Lung (tissue), 12 donors: ENCODE data around the gene MED19. TPM values are rescaled to one million over a fixed set of nuclear protein-coding genes. Genes with fewer than 3 reads are reported as not detected.

ENCODE experiments used
- ATAC-seq: fragments of 200-7000 bp; cut with Tn5 transposase; one replicate; pipeline ENCODE4 v1.9.1; 2020; ENCODE audit warnings: moderate number of reproducible peaks; ENCODE audit not compliant: insufficient read depth, low FRiP score
- DNase-seq, 3 donors: peaks; one replicate each; pipeline ENCODE4 v3.0.0-alpha.2; 2013 to 2017
- H3K27ac ChIP-seq, 2 donors: one replicate each; pipeline ENCODE4 v1.5.1; 2013; ENCODE audit warnings: mild to moderate bottlenecking in 2 of 2, moderate library complexity in 2 of 2, control low read depth in 1 of 2, inconsistent platforms in 1 of 2, low read depth in 1 of 2, low read length in 1 of 2
- H3K27me3 ChIP-seq, 3 donors: one replicate each; pipeline ENCODE4 v1.5.1; 2013; ENCODE audit warnings: low read length in 2 of 3; ENCODE audit not compliant: control insufficient read depth in 3 of 3, insufficient read depth in 3 of 3
- H3K36me3 ChIP-seq, 4 donors: one replicate each; pipeline ENCODE4 v1.5.1; 2013; ENCODE audit warnings: low read length in 4 of 4, mild to moderate bottlenecking in 1 of 4, moderate library complexity in 1 of 4; ENCODE audit not compliant: control insufficient read depth in 4 of 4, insufficient read depth in 4 of 4
- H3K4me1 ChIP-seq, 5 donors: one replicate each; pipeline ENCODE4 v1.5.1; 2013; ENCODE audit warnings: low read length in 5 of 5, mild to moderate bottlenecking in 2 of 5, moderate library complexity in 1 of 5; ENCODE audit not compliant: control insufficient read depth in 5 of 5, insufficient read depth in 5 of 5
- H3K4me3 ChIP-seq: one replicate; pipeline ENCODE4 v1.5.1; 2013; ENCODE audit warnings: mild to moderate bottlenecking, control low read depth, moderate library complexity
- H3K9ac ChIP-seq, 2 donors: one replicate each; pipeline ENCODE4 v1.5.1; 2013; ENCODE audit warnings: low read length in 2 of 2, control low read depth in 1 of 2; ENCODE audit not compliant: insufficient read depth in 1 of 2
- H3K9me3 ChIP-seq, 4 donors: one replicate each; pipeline ENCODE4 v1.5.1; 2013; ENCODE audit warnings: low read length in 3 of 4, mild to moderate bottlenecking in 1 of 4, moderate library complexity in 1 of 4; ENCODE audit not compliant: control insufficient read depth in 4 of 4, insufficient read depth in 3 of 4
- CTCF ChIP-seq: IDR thresholded peaks from 2 replicates; pipeline ENCODE4 v1.5.1; 2012; ENCODE audit warnings: mild to moderate bottlenecking; ENCODE audit errors: control extremely low read depth, extremely low read depth
- WGBS, 2 donors: extraction: QIAGEN DNeasy Blood & Tissue Kit; methylation state at CpG; one replicate each; pipeline ENCODE4 v1.1.7; 2013; 5-methylcytosine and 5-hydroxymethylcytosine counted together
- polyA plus RNA-seq, 2 donors: library from polyadenylated mRNA; stranded (reverse); fragments of 200-250 nt; gene quantifications; one replicate each; pipeline ENCODE4 v1.2.1, GENCODE V29; 2013
- total RNA-seq, 2 donors: library from RNA; depleted of rRNA in 1 of 2; stranded (reverse); fragments of >200 nt in 1 of 2; gene quantifications; one replicate each; pipeline ENCODE4 v1.2.1, GENCODE V29; 2014 to 2021
- donor health status: control.
- donor health status: control.
- donor health status: Bipolar disorder and iron deficiency.
- donor health status: healthy.
- donor health status: DM: yes; HTN: yes; CAD: no.

Gene MED19
- total and polyA plus RNA-seq, 4 donors = 8.7 to 15.1 (median 13.5) TPM

- H3K27ac ChIP-seq = no peak overlapping the region
- H3K4me3 ChIP-seq = no peak overlapping the region
- no peak for TF ChIP-seq CTCF
- WGBS, 2 donors = 88 to 100% methylated on average over 5 of the region's 5 CpGs
- H3K4me1 ChIP-seq = peaks cover 0 to 15% (median 8%) of the 10 kb centered on the region in 5 donors
- H3K9me3 ChIP-seq = no peaks in the 10 kb centered on the region
- ATAC-seq (no peak), DNase-seq (no peak)
- peaks cover 13 to 29% (median 16%) of the 10 kb centered on the region in 4 donors for H3K36me3 ChIP-seq
- H3K9ac ChIP-seq = no peak overlapping the region
- H3K27me3 ChIP-seq = no peaks in the 10 kb centered on the region
Observed at GRCh38 chr11:57745206-57745605, 33.2 kb upstream of the MED19 start.

GRCh38 chr11:57744357-57744756 lies 32.3 kb upstream of the MED19 start:
- H3K4me1 ChIP-seq = peaks cover 0 to 15% (median 8%) of the 10 kb centered on the region in 5 donors
- H3K36me3 ChIP-seq = peaks cover 13 to 29% (median 20%) of the 10 kb centered on the region in 4 donors
- no peak for DNase-seq
- no peak overlapping the region for H3K4me3 ChIP-seq
- no peak for ATAC-seq
- no peaks in the 10 kb centered on the region for H3K27me3 ChIP-seq
- no peaks in the 10 kb centered on the region for H3K9me3 ChIP-seq
- no peak overlapping the region for H3K27ac ChIP-seq
- WGBS, 2 donors = 75 to 91% methylated on average over 2 of the region's 2 CpGs
- no peak for TF ChIP-seq CTCF
- H3K9ac ChIP-seq = no peak overlapping the region

GRCh38 chr11:57742087-57742452 lies 30.1 kb upstream of the MED19 start:
- ATAC-seq (no peak), DNase-seq (no peak)
- Histone ChIP-seq H3K4me1 (peaks cover 0 to 15% (median 8%) of the 10 kb centered on the region in 5 donors), H3K27me3 (no peaks in the 10 kb centered on the region), H3K36me3 (peaks cover 27 to 42% (median 31%) of the 10 kb centered on the region in 4 donors), H3K9me3 (no peaks in the 10 kb centered on the region), H3K4me3 (peak overlapping the region; percentile 91), H3K9ac (peak overlapping the region; percentile 91 to 97), H3K27ac (peak overlapping the region; percentile 87 to 97)
- WGBS, 2 donors = 1 to 2% methylated on average over 10 of the region's 10 CpGs
- no peak for TF ChIP-seq CTCF
